ENCODE measurements around the gene COL9A3. TPM values are rescaled to one million over a fixed set of nuclear protein-coding genes. Genes with fewer than 3 reads are reported as not detected.
A peak's percentile ranks its signal among the peaks of the same experiment; 100 is the strongest.

COL9A3 gene
- total RNA-seq, 1 donor from 2014 or later, result 1.1 TPM

GRCh38 chr20:62776692-62777527 is 39.9 kb upstream of the COL9A3 start:
- DNase-seq (no peak), ATAC-seq (peak; percentile 31)
- TF ChIP-seq CTCF (IDR thresholded peaks at IDR 0.05), result no peak
- Histone ChIP-seq H3K36me3 (no peaks in the 10 kb centered on the region), H3K4me3 (no peak overlapping the region), H3K27me3 (peaks cover 8% of the 10 kb centered on the region), H3K27ac (peak overlapping the region; percentile 24), H3K4me1 (peaks cover 11% of the 10 kb centered on the region), H3K9me3 (no peaks in the 10 kb centered on the region)
- intact Hi-C loops (cut with DNase I), result no loop called here

- ATAC-seq (no peak), DNase-seq (no peak)
- Histone ChIP-seq H3K9me3 (no peaks in the 10 kb centered on the region), H3K4me3 (no peak overlapping the region), H3K4me1 (peaks cover 11% of the 10 kb centered on the region), H3K27me3 (peaks cover 8% of the 10 kb centered on the region), H3K27ac (no peak overlapping the region), H3K36me3 (no peaks in the 10 kb centered on the region)
- intact Hi-C loops (cut with DNase I), result no loop called here
- TF ChIP-seq CTCF (IDR thresholded peaks at IDR 0.05), result no peak
Observed at GRCh38 chr20:62777528-62777830, 39.4 kb upstream of the COL9A3 start.

GRCh38 chr20:62778058-62778457 is 38.8 kb upstream of the COL9A3 start:
- Histone ChIP-seq H3K36me3 (no peaks in the 10 kb centered on the region), H3K4me1 (peaks cover 6% of the 10 kb centered on the region), H3K9me3 (no peaks in the 10 kb centered on the region), H3K4me3 (no peak overlapping the region), H3K27ac (no peak overlapping the region), H3K27me3 (peaks cover 8% of the 10 kb centered on the region)
- no peak for DNase-seq
- no peak for ATAC-seq
- no peak for TF ChIP-seq CTCF (IDR thresholded peaks at IDR 0.05)
- intact Hi-C loops (cut with DNase I), result no loop called here

GRCh38 chr20:62778601-62779416 is 38.0 kb upstream of the COL9A3 start:
- no peak overlapping the region for H3K27ac ChIP-seq
- H3K4me3 ChIP-seq, result no peak overlapping the region
- H3K27me3 ChIP-seq, result peaks cover 8% of the 10 kb centered on the region
- intact Hi-C loops (cut with DNase I), result no loop called here
- no peaks in the 10 kb centered on the region for H3K9me3 ChIP-seq
- TF ChIP-seq CTCF (IDR thresholded peaks at IDR 0.05), result no peak
- DNase-seq, result no peak
- H3K36me3 ChIP-seq, result no peaks in the 10 kb centered on the region
- no peak for ATAC-seq
- peaks cover 2% of the 10 kb centered on the region for H3K4me1 ChIP-seq

- Histone ChIP-seq H3K4me3 (no peak overlapping the region), H3K27me3 (peaks cover 8% of the 10 kb centered on the region), H3K36me3 (no peaks in the 10 kb centered on the region), H3K9me3 (no peaks in the 10 kb centered on the region), H3K27ac (no peak overlapping the region), H3K4me1 (peaks cover 2% of the 10 kb centered on the region)
- TF ChIP-seq CTCF (IDR thresholded peaks at IDR 0.05), result no peak
- ATAC-seq (no peak), DNase-seq (no peak)
- intact Hi-C loops (cut with DNase I), result no loop called here
Observed at GRCh38 chr20:62779417-62779685, 37.5 kb upstream of the COL9A3 start.
